K562 (cell line): ENCODE results near the gene SLC39A3. TPM values are rescaled to one million over a fixed set of nuclear protein-coding genes. Genes with fewer than 3 reads are reported as not detected.

Experiments used
- CXXC5 ChIP-seq: fragments of 250-450 bp; sonication (Bioruptor Pico); IDR thresholded peaks from 2 replicates; pipeline ENCODE4 v1.8.0; 2022; ENCODE audit warnings: inconsistent platforms, mild to moderate bottlenecking, moderate library complexity
- HDAC2 ChIP-seq: fragments of 450-650 bp; IDR thresholded peaks from 2 replicates; pipeline ENCODE4 v1.6.1; 2016; ENCODE audit warnings: mild to moderate bottlenecking
- HNRNPH1 ChIP-seq: fragments of 200-400 bp; formaldehyde crosslinking; optimal IDR thresholded peaks from 2 replicates; pipeline ENCODE3; 2017; ENCODE audit warnings: low read depth, mild to moderate bottlenecking, low read length, moderate library complexity
- MGA ChIP-seq: fragments of 450-650 bp; IDR thresholded peaks from 2 replicates; pipeline ENCODE4 v1.6.1; 2016; ENCODE audit warnings: mild to moderate bottlenecking, moderate library complexity
- NFE2 ChIP-seq: IDR thresholded peaks from 2 replicates; pipeline ENCODE4 v1.6.1; 2014; ENCODE audit warnings: antibody characterized with exemption, low read depth
- NFIX ChIP-seq: fragments of 250-450 bp; sonication (Bioruptor Pico); IDR thresholded peaks from 2 replicates; pipeline ENCODE4 v1.4.0; 2020; ENCODE audit warnings: low read depth, mild to moderate bottlenecking, moderate library complexity
- RFX5 ChIP-seq: IDR thresholded peaks from 2 replicates; pipeline ENCODE4 v1.6.1; 2011; ENCODE audit warnings: low read depth, mild to moderate bottlenecking, improper control_type of control experiment, low read length
- SAFB ChIP-seq: fragments of 200-400 bp; formaldehyde crosslinking; IDR thresholded peaks from 2 replicates; pipeline ENCODE4 v1.6.1; 2017; ENCODE audit warnings: low read depth, low read length, borderline replicate concordance
- SMARCE1 ChIP-seq: fragments of 450-650 bp; IDR thresholded peaks from 2 replicates; pipeline ENCODE4 v1.7.1; 2016; ENCODE audit warnings: mild to moderate bottlenecking
- TSHZ1 ChIP-seq: fragments of 250-450 bp; sonication (Bioruptor Pico); IDR thresholded peaks from 2 replicates; pipeline ENCODE4 v1.4.0; 2020; ENCODE audit warnings: mild to moderate bottlenecking, moderate library complexity
- ZBTB17 ChIP-seq: fragments of 450-650 bp; formaldehyde crosslinking; IDR thresholded peaks from 2 replicates; pipeline ENCODE4 v1.4.0; 2020; ENCODE audit warnings: mild to moderate bottlenecking
- ZNF431 ChIP-seq: sonication (generic); formaldehyde crosslinking; IDR thresholded peaks from 2 replicates; pipeline ENCODE4 v1.8.0; 2022; ENCODE audit warnings: mild to moderate bottlenecking, missing genetic modification reagents
- ZNF830 ChIP-seq: fragments of 250-450 bp; sonication (Bioruptor Pico); IDR thresholded peaks from 2 replicates; pipeline ENCODE4 v1.5.0; 2021; ENCODE audit warnings: mild to moderate bottlenecking
- polyA plus RNA-seq, 8 experiments: library from polyadenylated mRNA; depleted of rRNA in 4 of 8; stranded (reverse) in 5 of 8; unstranded in 3 of 8; fragments of >200 nt; fragmentation: Nextera tagmentation in 2 of 8; fragmentation: Illumina TruSeq in 1 of 8; extraction: Ambion mirVana in 2 of 8; extraction: Trizol in 1 of 8; gene quantifications; 2 replicates each; pipeline versions ENCODE4 v1.2.1 to v1.2.3, GENCODE V29; 2011 to 2014; ENCODE audit warnings: inconsistent platforms in 1 of 8, missing spikeins in 1 of 8
- total RNA-seq, 7 experiments: library from RNA; depleted of rRNA in 6 of 7; stranded (reverse); fragments of >200 nt in 6 of 7; fragmentation: Illumina TruSeq in 2 of 7; extraction: Trizol in 2 of 7; gene quantifications; 2 replicates each; pipeline versions ENCODE4 v1.2.1 to v1.2.3, GENCODE V29; 2011 to 2021; ENCODE audit warnings: low replicate concordance in 1 of 7

The SLC39A3 gene
- total and polyA plus RNA-seq, 9 of the 15 experiments (the other 6 are each of a cell fraction or from before 2014, with no cell fraction given) = 2.3 to 215 (median 127) TPM

GRCh38 chr19:2722541-2723344 is 17.1 kb downstream of the SLC39A3 start (continued):
- TF ChIP-seq TSHZ1 (CRISPR knock-in tag) (no peak), ZNF830 (CRISPR knock-in tag) (no peak), ZBTB17 (peak; percentile 63), MGA (peak; percentile 87), RFX5 (no peak), CXXC5 (CRISPR knock-in tag) (peak; percentile 54; the same call in 1 of the 2 replicates), NFE2 (peak; percentile 66; the same call in 1 of the 2 replicates), SAFB (0 out of 2 replicates have a peak, but pooled peaks have one; percentile 68), SMARCE1 (peak; percentile 70; the same call in 1 of the 2 replicates), HNRNPH1 (no peak), ZNF431 (CRISPR knock-in tag) (no peak), NFIX (CRISPR knock-in tag) (no peak), HDAC2 (no peak)
